ENCODE results near the gene C2orf74.

GRCh38 chr2:61125798-61126197, 36.2 kb upstream of the C2orf74 start:
- TF ChIP-seq POLR2AphosphoS5 (IDR thresholded peaks at IDR 0.05; ENCODE audit: control insufficient read depth, insufficient read depth, low read depth, low read length) (no peak), CTCF (IDR thresholded peaks at IDR 0.05 in 2 of 3, conservative IDR thresholded peaks at IDR 0.05 in 1 of 3; ENCODE audit: insufficient read depth in 2 of 3, low read depth in 1 of 3, low read length in 3 of 3) (no peak), MYC (IDR thresholded peaks at IDR 0.05; ENCODE audit: low read depth, low read length) (no peak), MYC (CRISPR knock-in tag; IDR thresholded peaks at IDR 0.05; ENCODE audit: borderline replicate concordance, low read depth) (no peak), KLF1 (tag; IDR thresholded peaks at IDR 0.05) (no peak), ZBTB43 (CRISPR knock-in tag; IDR thresholded peaks at IDR 0.05) (no peak), ZNF232 (CRISPR knock-in tag; IDR thresholded peaks at IDR 0.05) (no peak), MTA1 (IDR thresholded peaks at IDR 0.05; ENCODE audit: borderline replicate concordance) (no peak), FOS (IDR thresholded peaks at IDR 0.05; ENCODE audit: extremely low read depth, insufficient read length) (no peak), JUN (IDR thresholded peaks at IDR 0.05; ENCODE audit: borderline replicate concordance, low read depth, low read length) (no peak), JUN (CRISPR knock-in tag; IDR thresholded peaks at IDR 0.05; ENCODE audit: borderline replicate concordance) (no peak), EP300 (IDR thresholded peaks at IDR 0.05; ENCODE audit: low read length) (no peak), SMARCC2 (IDR thresholded peaks at IDR 0.05; ENCODE audit: low read depth) (no peak)
